HG02763 (cell line): ENCODE data around the gene BANK1.

Experiments used
- ATAC-seq: cut with Tn5 transposase; IDR thresholded peaks from one replicate; pipeline ENCODE4 v1.9.1; 2021; ENCODE audit warnings: mild to moderate bottlenecking, moderate library complexity; ENCODE audit not compliant: unreplicated experiment

BANK1 gene

DNA sequence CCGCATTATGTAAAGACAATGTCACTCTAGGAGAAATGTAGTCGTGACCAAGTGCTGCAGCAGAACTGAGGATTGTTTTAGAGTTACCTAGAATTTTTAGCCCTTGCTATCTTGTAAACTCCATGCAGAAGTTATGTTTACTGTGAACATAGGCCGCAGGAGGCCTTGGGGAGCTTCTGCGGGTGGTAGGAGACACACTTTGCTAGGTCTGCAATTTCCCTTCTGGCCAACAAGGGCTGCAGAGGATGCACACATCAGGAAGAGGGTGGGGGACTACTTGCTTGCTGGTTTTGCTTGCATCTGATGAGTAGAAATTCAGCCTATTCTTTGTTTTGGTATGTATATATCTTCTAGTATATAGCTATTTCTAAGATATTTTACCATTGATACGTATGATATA lies 23.1 kb downstream of the BANK1 start:
- peak; percentile 63 for ATAC-seq

DNA sequence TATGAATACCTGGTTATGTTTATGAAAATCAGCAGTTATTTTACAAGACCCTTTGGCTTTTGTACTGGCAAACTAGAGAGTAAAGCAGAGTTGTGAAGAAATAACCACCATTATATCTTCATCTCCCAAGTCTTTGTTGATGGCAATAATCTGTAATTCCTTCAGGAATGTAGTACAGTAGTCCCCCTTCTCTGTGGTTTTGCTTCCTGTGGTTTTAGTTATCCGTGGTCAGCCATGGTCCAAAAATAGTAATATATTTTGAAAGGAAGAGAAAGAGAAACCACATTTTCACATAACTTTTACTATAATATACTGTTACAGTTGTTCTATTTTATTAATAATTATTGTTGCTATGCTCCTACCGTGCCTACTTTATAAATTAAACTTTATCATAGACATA lies 27.8 kb downstream of the BANK1 start:
- ATAC-seq, result no peak

DNA sequence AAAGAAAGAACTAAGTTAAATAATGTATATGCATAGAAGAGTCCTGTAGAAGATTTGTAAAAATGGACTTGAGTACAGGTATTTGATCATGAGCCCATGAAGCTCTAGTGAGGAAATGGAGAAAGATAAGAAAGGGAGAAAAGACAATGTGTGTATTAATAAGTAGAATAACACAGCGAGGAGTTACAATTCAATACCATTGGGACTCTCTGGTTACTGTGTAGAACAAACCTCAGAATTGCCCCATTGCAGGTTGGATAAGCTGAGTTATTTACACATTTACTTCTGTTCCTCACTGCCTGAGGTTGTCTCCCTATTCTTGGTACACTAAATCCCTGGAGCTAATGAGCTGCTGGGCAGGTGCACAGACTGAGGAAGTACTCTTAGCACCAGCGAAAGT lies 33.3 kb downstream of the BANK1 start:
- no peak for ATAC-seq

DNA sequence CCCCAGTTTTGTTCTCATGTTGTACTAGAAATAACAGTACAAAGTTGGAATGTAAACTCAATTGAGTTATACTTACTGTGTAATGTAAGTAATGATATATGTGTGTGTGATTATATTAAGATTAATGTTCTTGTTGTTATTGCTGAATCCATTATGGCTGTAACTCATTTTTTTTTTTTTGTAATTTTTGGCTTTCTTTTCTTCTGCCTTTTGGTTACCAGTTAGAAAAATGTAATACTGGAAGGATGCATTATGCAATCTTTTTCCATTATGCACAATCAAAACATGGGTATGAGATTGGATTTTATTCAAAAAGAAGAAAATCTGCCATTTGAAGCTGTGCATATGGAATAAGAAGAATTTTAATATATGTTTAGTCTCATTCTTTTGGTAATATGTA lies 34.0 kb downstream of the BANK1 start:
- ATAC-seq, result no peak

DNA sequence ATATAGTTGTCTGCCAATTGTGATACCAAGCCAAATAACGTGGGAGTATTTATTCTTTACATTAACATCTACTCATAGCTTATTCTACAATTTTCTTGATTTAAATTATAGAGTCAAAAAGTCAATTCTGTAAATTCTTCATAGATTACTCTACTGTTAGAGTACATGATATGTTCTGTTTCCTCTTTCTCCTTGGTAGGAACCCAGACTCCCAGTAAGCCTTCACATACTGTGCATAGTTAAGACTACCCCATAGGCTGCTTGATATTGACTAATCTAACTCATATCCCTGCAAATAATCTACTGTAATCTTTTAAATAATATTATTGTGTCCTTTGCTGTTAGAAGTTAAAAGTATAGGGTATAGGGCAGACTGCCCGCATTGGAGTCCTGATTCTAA lies 35.4 kb downstream of the BANK1 start:
- ATAC-seq, result no peak

DNA sequence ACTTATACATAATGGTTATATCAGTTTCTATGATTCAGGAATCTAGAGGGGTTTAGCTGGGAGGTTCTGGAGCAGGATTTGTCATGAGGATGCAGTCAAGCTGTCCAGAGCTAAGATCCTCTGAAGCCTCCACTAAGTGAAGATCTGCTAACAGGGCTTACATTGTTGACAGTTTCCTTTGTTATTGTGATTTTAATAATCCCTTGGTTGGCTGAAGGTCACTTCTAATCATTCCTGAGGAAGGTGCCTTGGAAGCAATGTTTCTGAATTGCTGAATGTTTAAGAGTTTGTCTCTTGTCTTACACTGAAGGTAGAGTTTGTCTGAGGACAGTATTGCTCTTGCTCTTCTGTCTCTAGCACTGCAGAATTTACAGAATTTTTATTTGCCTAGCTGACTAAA lies 41.3 kb downstream of the BANK1 start:
- ATAC-seq, result no peak

DNA sequence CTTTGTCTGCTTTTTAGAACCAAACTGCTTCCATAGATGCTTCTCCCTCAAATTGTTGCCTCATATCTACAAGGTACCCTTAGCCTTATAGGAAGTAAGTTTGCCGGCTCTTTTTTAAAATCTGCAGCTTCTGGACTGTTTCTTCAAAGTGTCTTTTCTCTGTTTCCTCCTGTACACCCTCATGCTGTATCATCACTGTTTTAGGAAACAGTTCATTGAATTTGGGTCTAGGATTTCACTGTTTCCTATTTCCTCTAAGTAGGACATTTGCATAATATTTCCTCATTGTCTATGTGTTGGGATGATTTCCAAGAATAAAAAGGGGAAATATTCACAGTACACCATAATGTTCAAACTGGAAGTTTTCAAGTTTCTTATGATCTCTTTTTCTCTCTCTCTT lies 43.0 kb downstream of the BANK1 start:
- ATAC-seq, result no peak

DNA sequence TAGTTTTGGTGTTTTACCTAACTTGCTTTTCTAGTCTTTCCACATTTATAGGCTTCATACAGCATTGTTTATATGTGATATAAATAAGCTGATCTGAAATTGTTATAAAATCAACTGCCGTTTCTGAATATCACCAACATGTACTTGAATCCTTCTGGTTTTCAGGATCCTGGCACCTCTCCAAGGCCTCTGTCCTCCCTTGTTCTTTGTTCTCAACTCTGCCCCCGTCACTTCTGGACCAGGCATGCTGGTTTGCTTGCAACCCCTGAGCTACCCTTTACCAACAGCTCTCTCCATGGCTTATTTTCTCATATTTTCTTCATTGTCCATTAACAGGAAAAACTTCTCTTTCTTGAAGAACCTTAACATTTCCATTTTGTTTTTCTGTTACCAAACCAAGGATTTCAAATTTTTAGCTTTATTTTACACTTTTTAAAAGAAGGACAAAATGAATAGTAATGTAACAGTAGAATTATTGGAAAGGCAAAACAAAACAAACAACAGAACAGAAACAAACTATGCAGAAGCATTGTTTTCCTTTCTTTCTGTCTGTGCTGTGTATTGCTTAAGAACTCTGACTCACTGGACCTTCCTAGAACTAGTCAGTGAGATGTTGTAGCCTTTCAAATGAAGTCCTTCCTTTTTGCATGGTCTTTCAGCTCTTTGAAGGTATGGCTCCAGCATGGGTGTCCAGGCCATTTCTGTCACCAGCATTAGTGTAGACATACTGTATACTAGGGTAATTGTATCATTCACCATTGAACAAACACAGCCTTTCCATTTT lies 44.8 kb downstream of the BANK1 start:
- no peak for ATAC-seq

DNA sequence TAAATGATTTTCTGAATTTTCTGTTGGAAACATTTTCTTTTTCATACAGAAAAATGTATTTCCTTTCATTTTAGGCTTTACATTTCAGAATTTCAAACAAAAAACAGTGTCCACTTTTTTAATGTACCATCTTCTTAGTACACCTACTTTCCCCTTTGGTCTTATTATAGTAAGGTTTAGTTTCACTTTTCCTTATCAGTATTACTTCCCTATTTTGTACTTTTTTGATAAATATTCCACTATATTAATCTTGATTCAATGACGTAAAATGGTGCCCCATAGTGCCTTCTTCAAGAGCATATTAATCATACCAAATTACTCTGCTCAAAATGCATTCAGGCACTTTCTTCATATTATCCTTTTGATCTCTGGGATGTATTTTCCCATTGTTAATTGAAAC lies 52.5 kb downstream of the BANK1 start:
- ATAC-seq, result no peak

DNA sequence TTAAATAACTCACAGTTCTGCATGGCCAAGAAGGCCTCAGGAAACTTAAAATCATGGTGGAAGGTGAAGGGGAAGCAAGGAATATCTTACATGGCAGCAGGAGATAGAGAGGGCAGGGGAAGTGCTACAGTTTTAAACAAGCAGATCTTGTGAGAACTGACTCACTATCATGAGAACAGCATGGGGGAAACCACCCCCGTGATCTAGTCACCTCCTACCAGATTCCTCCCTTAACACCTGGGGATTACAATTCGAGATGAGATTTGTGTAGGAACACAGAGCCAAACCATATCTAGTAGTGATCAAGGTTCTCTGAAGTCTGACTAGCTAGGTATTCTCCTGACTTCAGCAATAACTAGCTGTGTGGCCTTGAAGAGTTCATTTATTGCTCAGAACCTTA lies 56.0 kb downstream of the BANK1 start:
- ATAC-seq, result no peak

DNA sequence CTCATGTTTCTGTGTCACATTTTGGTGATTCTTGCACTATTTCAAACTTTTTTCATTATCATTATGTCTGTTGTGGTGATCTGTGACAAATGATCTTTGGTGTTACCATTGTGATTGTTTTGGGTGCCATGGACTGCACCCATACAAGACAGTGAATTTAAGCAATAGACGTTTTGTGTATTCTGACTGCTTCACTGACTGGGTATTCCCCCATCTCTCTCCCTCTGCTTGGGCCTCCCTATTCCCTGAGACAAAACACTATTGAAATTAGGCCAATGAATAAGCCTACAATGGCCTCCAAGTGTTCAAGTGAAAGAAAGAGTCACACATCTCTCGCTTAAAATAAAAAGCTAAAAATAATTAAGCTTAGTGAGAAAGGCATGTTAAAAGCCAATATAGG lies 60.2 kb downstream of the BANK1 start:
- peak; percentile 42 for ATAC-seq

DNA sequence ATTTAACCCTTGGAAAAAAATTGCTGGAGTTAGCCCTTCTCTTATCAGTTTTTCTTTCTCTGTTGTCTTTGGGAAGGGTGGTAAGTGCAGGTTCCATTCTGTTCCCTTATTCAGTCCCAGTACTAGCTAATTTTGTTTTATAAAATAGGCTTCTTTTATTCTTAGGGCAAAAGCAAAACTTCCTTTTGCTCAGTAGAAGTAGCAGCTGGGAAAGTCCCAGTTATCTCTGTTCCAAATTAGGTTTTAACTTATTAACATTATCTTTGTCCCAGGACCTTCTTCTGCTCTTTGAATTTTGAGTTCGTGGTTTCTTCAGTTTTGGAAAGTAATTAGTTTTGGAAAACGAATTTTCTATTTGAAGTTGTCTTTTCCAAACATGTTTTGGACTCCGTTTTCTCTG lies 61.1 kb downstream of the BANK1 start:
- ATAC-seq, result peak; percentile 42

DNA sequence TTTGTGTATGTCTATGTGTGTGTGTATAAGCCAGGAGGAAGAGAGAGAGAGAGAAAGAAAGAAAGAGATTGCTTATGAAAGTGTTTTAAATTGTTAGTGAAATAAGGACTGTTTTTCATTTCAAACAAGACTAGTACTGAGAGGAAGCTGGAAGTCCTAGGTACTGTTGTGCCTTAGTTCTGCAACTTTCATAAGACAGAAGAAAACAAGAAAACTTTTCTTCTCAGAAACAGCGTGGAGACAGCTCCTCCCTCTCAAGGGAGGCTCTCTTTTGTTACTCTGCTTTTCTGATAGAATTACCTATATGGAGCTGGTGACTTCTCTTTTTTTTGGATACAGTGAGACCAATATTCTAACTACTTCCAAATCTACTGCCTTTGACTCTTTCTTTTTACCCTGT lies 62.5 kb downstream of the BANK1 start:
- ATAC-seq, result peak; percentile 53

DNA sequence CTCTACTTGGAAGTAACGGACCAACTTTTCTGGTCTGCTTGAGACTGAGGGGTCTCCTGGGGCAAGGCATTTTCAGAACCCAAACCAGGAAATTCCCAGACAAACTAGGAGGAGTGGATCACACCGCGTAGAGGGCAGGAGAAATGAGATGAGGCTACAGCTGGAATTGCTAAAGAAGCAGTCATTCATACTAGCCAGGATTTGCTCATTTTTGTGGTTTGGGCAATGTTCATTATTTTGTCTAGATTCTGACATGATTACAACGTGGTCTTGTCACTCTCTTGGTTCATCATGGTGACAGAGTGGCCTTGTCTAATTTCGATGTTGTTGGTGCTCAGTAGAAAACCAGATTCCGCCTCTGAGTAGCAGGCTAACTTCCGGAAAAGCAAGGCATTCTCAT lies 63.2 kb downstream of the BANK1 start:
- ATAC-seq, result no peak

DNA sequence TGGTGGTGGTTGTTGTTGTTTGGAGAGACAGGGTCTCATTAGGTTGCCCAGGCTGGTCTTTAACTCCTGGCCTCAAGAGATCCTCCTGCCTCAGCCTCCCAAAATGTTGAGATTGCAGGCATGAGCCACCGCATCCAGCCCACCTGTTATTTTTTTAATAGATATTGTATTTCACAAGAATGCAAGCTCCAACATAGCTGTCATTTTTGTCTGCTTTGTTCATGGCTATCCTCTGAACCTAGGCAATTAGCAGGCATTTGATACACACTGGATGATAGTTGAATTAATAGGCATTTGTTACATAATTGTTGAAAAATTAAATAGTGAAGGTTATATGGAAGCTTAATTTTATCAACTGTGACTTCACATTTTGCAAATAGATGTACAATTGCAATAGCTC lies 64.7 kb downstream of the BANK1 start:
- ATAC-seq, result no peak

DNA sequence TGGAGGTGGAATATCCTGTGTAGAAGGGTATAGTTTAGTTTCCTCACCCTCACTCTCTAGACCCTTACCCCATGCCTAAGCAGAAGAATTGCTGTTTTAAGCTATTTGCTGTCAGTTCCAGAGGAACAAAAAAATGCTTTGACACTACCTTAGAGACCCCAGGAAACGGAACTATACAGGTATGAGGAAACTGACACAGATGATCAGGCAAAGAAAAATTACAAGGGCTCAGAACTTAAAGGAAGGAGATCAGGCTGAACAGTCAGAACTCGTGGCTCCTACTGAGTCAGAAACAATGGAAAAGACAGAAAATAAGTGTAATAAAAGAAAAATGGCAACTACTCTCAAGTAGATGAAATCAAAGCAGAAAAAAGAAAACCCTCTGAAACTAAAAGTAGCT lies 65.6 kb downstream of the BANK1 start:
- ATAC-seq, result no peak

DNA sequence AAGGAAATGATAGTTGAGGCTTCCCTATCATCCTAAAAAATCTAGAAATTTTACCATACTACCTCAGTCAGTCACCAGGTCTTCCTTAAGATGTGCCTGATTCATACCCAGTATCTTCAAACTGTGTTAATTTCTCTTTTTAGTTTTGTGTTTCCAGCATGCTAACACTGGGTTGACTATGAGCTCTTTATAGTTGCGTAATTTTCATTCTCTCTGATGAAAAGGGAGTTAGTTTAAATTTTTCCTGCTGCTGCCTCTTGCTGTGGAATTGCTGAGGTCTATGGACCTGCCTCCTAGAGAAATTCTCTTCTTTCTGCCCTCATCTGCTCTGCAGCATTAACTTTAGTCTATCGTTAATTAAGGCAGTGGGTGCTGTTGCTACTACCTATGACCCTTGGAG lies 66.6 kb downstream of the BANK1 start:
- no peak for ATAC-seq

DNA sequence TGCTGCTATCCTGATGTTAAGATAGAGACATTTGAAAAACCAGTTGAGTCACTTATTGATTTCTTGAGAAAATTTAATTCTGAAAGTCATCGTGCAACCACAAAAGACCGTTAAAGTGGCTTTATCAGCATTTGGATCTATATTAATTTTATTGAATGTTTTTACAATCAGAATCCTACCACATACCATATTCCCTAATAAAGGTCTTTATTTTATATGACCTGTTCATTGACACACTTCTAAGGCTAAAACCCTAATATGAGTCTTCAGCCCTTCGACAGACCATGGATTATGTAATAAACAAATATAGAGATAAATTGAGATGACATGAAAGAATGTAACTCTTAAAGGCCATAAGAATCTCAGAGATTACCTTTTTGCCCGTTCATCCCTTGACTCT lies 68.1 kb downstream of the BANK1 start:
- no peak for ATAC-seq

DNA sequence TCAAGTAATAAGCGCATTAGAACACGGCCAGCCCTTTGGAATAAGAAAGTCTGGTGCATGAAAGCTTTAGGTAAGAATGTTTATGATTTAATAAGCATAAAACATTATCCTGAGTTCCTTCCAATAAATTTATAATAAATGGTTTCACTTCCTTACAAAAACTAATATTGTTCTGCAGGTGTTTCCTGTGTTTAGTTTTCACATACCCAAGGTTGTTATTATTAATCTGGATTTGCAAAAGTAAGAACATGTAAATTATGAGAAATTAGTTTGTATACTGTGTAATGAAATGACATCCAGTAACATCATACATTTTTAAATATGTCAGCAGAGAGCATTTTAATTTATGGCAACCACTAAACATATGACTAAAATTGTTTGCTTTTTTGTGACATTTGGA lies 72.1 kb downstream of the BANK1 start:
- ATAC-seq, result peak; percentile 44

DNA sequence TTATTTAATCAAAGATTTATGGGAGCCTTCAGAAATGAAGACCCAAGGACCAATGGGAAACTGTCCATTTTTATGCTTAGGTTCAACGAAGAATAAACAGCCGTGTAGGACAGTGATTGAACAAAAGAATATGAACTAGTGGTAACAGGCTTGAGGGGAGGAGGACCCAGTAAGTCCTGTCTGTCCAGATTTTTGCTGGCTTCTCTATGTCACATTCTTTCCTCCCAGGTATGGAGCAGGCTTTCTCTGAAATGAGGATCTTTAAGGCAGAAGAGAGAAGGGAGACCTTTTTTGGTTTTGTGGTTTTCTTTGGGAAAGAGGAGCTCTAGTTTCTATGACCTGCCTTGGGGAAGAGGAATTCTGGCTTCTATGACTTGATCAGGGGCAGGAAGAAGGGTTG lies 74.1 kb downstream of the BANK1 start:
- no peak for ATAC-seq

DNA sequence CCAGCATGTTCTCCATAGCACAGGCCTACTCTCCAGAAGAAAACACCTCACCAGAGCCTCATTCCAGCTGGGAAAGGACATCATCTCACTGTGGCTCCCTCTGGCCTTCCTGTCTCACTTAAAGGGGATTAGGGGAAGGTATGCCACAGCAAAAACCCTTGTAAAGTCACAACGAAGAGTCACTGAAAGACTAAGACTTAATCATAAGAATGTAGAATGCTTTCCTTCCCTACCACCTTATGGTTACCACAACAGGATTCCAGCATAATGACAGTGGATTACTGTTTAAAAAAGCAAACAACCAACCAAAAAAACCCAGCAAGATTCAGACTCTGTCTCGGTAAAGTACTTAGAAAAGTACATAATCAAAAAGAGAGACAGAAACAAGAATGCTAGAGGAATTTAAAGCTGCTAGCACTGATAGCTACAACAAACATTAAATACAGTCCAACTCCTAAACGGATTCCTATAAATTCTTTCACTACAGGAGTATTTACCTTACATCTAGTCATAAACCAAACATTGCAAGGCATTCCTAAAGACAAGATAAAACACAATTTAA lies 75.1 kb downstream of the BANK1 start:
- ATAC-seq, result no peak

DNA sequence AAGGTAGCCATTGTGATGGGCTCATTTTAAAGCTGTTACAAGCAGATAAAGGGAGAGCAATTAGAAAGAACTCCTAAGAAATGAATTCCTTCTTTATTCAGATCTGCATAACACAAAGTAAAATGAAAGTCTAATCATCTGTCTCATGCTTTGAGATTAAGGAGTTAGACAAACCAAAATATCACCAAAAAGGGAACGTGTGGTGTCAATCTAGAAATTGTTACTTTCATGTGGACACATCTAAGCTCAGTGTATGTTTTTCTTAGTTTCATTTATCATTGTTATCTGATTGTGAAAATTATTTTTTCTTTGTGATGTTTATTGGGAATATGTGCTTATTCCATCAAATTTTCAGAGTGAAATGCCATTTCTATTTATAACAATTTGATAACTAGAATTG lies 80.3 kb downstream of the BANK1 start:
- no peak for ATAC-seq
